GM19193 (cell line): ENCODE data around the gene C17orf50.

Experiments
- POLR2A ChIP-seq: IDR thresholded peaks from 4 replicates; pipeline ENCODE4 v1.6.1; 2011; ENCODE audit not compliant: insufficient read depth, insufficient read length; ENCODE audit errors: extremely low read depth

Gene C17orf50

GRCh38 chr17:35743626-35744328 is 16.9 kb upstream of the C17orf50 start:
- no peak for TF ChIP-seq POLR2A

- no peak for TF ChIP-seq POLR2A
Observed at GRCh38 chr17:35744830-35745229, 15.9 kb upstream of the C17orf50 start.

- TF ChIP-seq POLR2A: no peak
Observed at GRCh38 chr17:35745246-35745645, 15.4 kb upstream of the C17orf50 start.

DNA sequence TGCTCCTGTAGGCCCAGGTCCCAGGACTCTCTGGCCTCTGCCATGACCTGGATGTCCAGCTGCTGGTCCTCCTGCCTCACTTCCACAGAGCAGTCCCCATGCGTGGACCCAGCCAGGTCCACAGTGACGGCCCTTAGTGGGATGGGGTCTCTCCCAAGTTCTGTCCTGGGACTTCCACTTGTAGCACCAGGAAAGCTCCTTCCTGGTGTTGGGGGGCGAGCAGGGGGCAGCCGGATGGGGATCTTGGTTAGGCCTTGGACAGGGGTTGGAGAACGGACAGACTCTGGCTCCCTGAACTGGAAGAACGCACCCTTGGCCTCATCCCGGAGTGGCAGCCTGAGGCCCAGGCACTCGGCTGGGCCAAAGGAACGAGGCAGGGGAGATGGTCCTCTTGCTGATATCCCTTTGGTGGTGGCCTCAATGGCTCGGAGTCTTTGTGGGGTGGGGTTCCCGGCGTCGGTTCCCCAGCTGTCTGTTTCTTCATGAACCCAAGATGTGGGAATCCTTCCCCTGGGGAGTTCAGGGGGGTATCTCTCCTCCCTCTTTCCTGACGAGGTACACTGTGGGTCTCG is 14.9 kb upstream of the C17orf50 start:
- no peak for TF ChIP-seq POLR2A

GRCh38 chr17:35747540-35748017 is 13.1 kb upstream of the C17orf50 start:
- TF ChIP-seq POLR2A: no peak

DNA sequence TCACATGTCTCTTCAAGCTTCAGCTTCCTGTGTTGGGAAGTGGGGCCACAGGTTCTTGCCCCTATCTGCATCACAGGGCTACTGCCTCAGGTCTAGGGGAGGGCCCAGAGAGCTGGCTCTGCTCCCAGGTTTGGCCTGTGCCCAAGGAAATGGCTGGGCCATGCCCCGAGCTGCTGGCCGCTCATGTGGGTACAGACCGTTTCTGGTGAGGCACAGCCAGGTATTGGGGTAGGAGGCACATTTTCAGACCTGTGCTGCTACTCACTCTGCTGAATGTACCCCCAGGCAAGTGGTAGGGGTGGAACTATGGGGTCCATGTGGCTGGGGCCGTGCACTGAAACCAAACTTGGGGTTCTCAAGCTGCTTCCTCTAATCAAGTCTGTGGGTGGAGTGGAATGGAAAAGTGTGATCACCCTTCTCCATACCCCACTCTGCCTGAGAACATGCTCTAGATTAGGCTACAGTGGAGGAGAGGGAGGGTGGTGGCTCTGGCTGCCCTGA is 12.3 kb upstream of the C17orf50 start:
- no peak for TF ChIP-seq POLR2A

- TF ChIP-seq POLR2A: no peak
Observed at GRCh38 chr17:35748979-35749378, 11.7 kb upstream of the C17orf50 start.

- no peak for TF ChIP-seq POLR2A
Observed at GRCh38 chr17:35749560-35750412, 10.9 kb upstream of the C17orf50 start.

- no peak for TF ChIP-seq POLR2A
Observed at GRCh38 chr17:35750526-35751395, 9.9 kb upstream of the C17orf50 start.

- TF ChIP-seq POLR2A: no peak
Observed at GRCh38 chr17:35752471-35752870, 8.2 kb upstream of the C17orf50 start.

DNA sequence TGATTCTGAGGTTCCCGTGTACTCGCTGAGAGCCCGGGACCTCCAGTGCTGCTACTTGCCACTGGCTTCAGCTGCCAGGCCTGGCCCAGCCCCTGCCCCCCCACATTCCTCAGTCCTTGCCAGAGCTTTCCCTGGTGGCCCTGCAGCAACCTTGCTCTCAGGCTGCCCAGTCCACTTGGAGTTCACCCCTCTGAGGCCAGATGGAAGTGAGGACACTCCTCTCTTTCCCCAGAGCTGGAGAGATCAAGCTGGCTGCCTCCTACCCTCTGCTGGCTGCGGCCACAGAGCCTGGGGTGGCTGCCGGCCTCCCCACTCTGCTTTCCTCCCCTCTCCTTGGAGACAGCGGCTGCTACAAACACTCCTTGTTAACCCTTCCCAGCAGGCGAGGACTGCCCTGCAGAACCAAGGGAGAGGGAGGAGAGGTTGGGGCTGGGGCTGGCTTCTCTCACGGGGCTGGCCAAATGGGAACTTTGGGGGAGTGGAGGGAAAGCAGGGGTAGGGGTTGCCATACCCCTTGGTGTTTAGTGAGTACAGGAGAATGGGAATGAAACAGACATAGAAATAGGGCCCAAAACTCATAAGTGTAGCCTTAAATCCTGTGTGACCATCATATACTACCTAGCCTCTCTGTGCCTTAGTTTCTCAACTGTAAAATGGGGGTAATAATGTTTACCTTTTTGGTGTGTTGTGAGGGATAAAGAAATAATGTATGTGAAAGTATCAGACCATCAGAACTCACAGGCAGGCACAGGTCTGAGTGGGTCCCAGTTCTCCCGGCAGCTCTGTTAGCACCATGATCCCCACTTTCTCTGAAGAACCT is 7.5 kb upstream of the C17orf50 start, which contains the start of gene GAS2L2:
TSS of gene GAS2L2 (minus strand) at position 295 of the 820 bp plus-strand sequence. CDS start 389 bp downstream, outside the sequence.
- TF ChIP-seq POLR2A: no peak

DNA sequence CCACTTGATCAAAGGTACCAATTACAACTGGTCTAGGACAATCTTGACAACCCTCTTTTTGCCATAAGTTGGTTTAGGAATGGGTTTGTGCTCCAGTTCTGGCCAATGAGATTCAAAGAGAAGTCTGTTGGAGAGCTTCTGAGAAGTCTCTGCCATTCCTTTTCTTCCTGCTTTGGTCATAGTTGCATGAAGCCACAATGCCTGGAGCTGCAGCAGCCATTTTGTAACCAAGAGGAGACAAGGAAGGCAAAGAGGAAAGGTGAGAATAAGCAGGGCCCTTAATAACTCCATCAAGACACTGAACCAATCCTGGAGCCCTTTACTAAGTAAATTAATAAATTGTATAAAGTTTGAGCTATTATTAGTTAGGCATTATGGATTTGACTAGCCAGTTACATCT is 3.4 kb upstream of the C17orf50 start:
- TF ChIP-seq POLR2A: no peak

GRCh38 chr17:35761601-35762000 is 914 bp downstream of the C17orf50 start:
- no peak for TF ChIP-seq POLR2A
